Measurements from ENCODE around the gene ARF1. TPM values are rescaled to one million over a fixed set of nuclear protein-coding genes. Genes with fewer than 3 reads are reported as not detected.

ARF1 gene
- total RNA-seq, 1 donor from 2014 or later, result 288 TPM

GRCh38 chr1:228114827-228115226 is 32.3 kb downstream of the ARF1 start:
- Mint-ChIP-seq H3K36me3 (peaks cover 3% of the 10 kb centered on the region), H3K4me3 (no peak overlapping the region), H3K27ac (no peak overlapping the region), H3K27me3 (no peaks in the 10 kb centered on the region), H3K9me3 (no peaks in the 10 kb centered on the region), H3K4me1 (ENCODE audit: unreplicated experiment) (peaks cover 5% of the 10 kb centered on the region)
- no peak for TF ChIP-seq CTCF (conservative IDR thresholded peaks at IDR 0.05)
- no peak for DNase-seq (ENCODE audit: extremely low spot score, unreplicated experiment)

- H3K4me1 Mint-ChIP-seq (ENCODE audit: unreplicated experiment), result no peaks in the 10 kb centered on the region
- TF ChIP-seq CTCF (conservative IDR thresholded peaks at IDR 0.05), result no peak
- no peaks in the 10 kb centered on the region for H3K9me3 Mint-ChIP-seq
- no peak for DNase-seq (ENCODE audit: extremely low spot score, unreplicated experiment)
- peaks cover 2% of the 10 kb centered on the region for H3K27me3 Mint-ChIP-seq
- H3K36me3 Mint-ChIP-seq, result peaks cover 3% of the 10 kb centered on the region
- no peak overlapping the region for H3K4me3 Mint-ChIP-seq
- no peak overlapping the region for H3K27ac Mint-ChIP-seq
These were observed 34.8 kb downstream of the ARF1 start for GRCh38 chr1:228117335-228117734.

GRCh38 chr1:228118040-228118439 is 35.5 kb downstream of the ARF1 start:
- Mint-ChIP-seq H3K4me3 (no peak overlapping the region), H3K36me3 (peaks cover 3% of the 10 kb centered on the region), H3K9me3 (no peaks in the 10 kb centered on the region), H3K27me3 (peaks cover 6% of the 10 kb centered on the region), H3K4me1 (ENCODE audit: unreplicated experiment) (no peaks in the 10 kb centered on the region), H3K27ac (no peak overlapping the region)
- DNase-seq (ENCODE audit: extremely low spot score, unreplicated experiment), result no peak
- TF ChIP-seq CTCF (conservative IDR thresholded peaks at IDR 0.05), result no peak

- TF ChIP-seq CTCF (conservative IDR thresholded peaks at IDR 0.05), result no peak
- peaks cover 10% of the 10 kb centered on the region for H3K27me3 Mint-ChIP-seq
- no peak overlapping the region for H3K4me3 Mint-ChIP-seq
- H3K4me1 Mint-ChIP-seq (ENCODE audit: unreplicated experiment), result no peaks in the 10 kb centered on the region
- H3K27ac Mint-ChIP-seq, result no peak overlapping the region
- DNase-seq (ENCODE audit: extremely low spot score, unreplicated experiment), result no peak
- H3K9me3 Mint-ChIP-seq, result no peaks in the 10 kb centered on the region
- peaks cover 3% of the 10 kb centered on the region for H3K36me3 Mint-ChIP-seq
These were observed 37.8 kb downstream of the ARF1 start for GRCh38 chr1:228120351-228120750.

- no peaks in the 10 kb centered on the region for H3K4me1 Mint-ChIP-seq (ENCODE audit: unreplicated experiment)
- H3K9me3 Mint-ChIP-seq, result no peaks in the 10 kb centered on the region
- no peak for TF ChIP-seq CTCF (conservative IDR thresholded peaks at IDR 0.05)
- H3K36me3 Mint-ChIP-seq, result peaks cover 3% of the 10 kb centered on the region
- DNase-seq (ENCODE audit: extremely low spot score, unreplicated experiment), result no peak
- no peak overlapping the region for H3K4me3 Mint-ChIP-seq
- H3K27me3 Mint-ChIP-seq, result peaks cover 10% of the 10 kb centered on the region
- no peak overlapping the region for H3K27ac Mint-ChIP-seq
These were observed 38.5 kb downstream of the ARF1 start for GRCh38 chr1:228120857-228121489.
